Liver (tissue), 9 donors: ENCODE results near the gene MYL7. TPM values are rescaled to one million over a fixed set of nuclear protein-coding genes. Genes with fewer than 3 reads are reported as not detected.
A peak's percentile ranks its signal among the peaks of the same experiment; 100 is the strongest.

Experiments used
- DNase-seq: peaks from one replicate; pipeline ENCODE4 v3.0.0-alpha.2; 2017; ENCODE audit warnings: low spot score
- H3K27ac ChIP-seq, 2 donors: one replicate each; pipeline ENCODE4 v1.7.0; 2013; ENCODE audit warnings: inconsistent platforms in 2 of 2, low read length in 2 of 2, control low read depth in 1 of 2, low read depth in 1 of 2, mild to moderate bottlenecking in 1 of 2
- H3K27me3 ChIP-seq, 4 donors: one replicate each; pipeline versions ENCODE4 v1.6.1 to v1.7.0; 2013; ENCODE audit warnings: low read length in 3 of 4, inconsistent platforms in 1 of 4, mild to moderate bottlenecking in 1 of 4, moderate library complexity in 1 of 4; ENCODE audit not compliant: control insufficient read depth in 4 of 4, insufficient read depth in 4 of 4
- H3K36me3 ChIP-seq, 4 donors: one replicate each; pipeline versions ENCODE4 v1.6.1 to v1.7.0; 2013; ENCODE audit warnings: low read length in 3 of 4, mild to moderate bottlenecking in 3 of 4, low read depth in 1 of 4, moderate library complexity in 1 of 4; ENCODE audit not compliant: control insufficient read depth in 4 of 4, insufficient read depth in 3 of 4
- H3K4me1 ChIP-seq, 4 donors: one replicate each; pipeline versions ENCODE4 v1.6.1 to v1.7.0; 2013; ENCODE audit warnings: low read length in 3 of 4, mild to moderate bottlenecking in 3 of 4, moderate library complexity in 1 of 4; ENCODE audit not compliant: control insufficient read depth in 4 of 4, insufficient read depth in 4 of 4
- H3K4me3 ChIP-seq, 3 donors: one replicate each; pipeline versions ENCODE4 v1.6.1 to v1.7.0; 2013; ENCODE audit warnings: low read length in 3 of 3, control low read depth in 1 of 3, low read depth in 1 of 3, mild to moderate bottlenecking in 1 of 3
- H3K9ac ChIP-seq, 2 donors: one replicate each; pipeline ENCODE4 v1.7.0; 2013; ENCODE audit warnings: low read length in 2 of 2, mild to moderate bottlenecking in 2 of 2, moderate library complexity in 2 of 2, control low read depth in 1 of 2, low read depth in 1 of 2
- H3K9me3 ChIP-seq, 4 donors: one replicate each; pipeline versions ENCODE4 v1.6.1 to v1.7.0; 2013; ENCODE audit warnings: low read length in 3 of 4; ENCODE audit not compliant: control insufficient read depth in 4 of 4
- CTCF ChIP-seq: fragments of 150-350 bp; IDR thresholded peaks from 2 replicates; pipeline ENCODE4 v1.5.1; 2017; ENCODE audit warnings: improper control_type of control experiment, low read depth, low read length; ENCODE audit not compliant: missing input control
- EGR1 ChIP-seq, 2 donors: IDR thresholded peaks; 2 replicates each; pipeline ENCODE4 v1.6.1; 2016 to 2018; ENCODE audit warnings: antibody characterized with exemption in 2 of 2, low read depth in 2 of 2
- FOXA1 ChIP-seq: IDR thresholded peaks from 2 replicates; pipeline ENCODE4 v1.6.1; 2016; ENCODE audit warnings: antibody characterized with exemption
- FOXA2 ChIP-seq: IDR thresholded peaks from 2 replicates; pipeline ENCODE4 v1.6.1; 2016; ENCODE audit warnings: antibody characterized with exemption
- GABPA ChIP-seq, 2 donors: IDR thresholded peaks in 1 of 2; conservative IDR thresholded peaks in 1 of 2; 2 replicates each; pipeline ENCODE4 v1.6.1; 2016; ENCODE audit warnings: antibody characterized with exemption in 2 of 2, mild to moderate bottlenecking in 1 of 2, moderate library complexity in 1 of 2
- HNF4A ChIP-seq, 2 donors: conservative IDR thresholded peaks; 2 replicates each; pipeline ENCODE4 v1.6.1; 2016; ENCODE audit warnings: antibody characterized with exemption in 2 of 2, mild to moderate bottlenecking in 2 of 2
- HNF4G ChIP-seq: IDR thresholded peaks from 2 replicates; pipeline ENCODE4 v1.6.1; 2016; ENCODE audit warnings: antibody characterized with exemption
- JUND ChIP-seq, 2 donors: IDR thresholded peaks; 2 replicates each; pipeline ENCODE4 v1.6.1; 2016; ENCODE audit warnings: antibody characterized with exemption in 2 of 2
- NR2F2 ChIP-seq: IDR thresholded peaks from 2 replicates; pipeline ENCODE4 v1.6.1; 2016; ENCODE audit warnings: antibody characterized with exemption
- RAD21 ChIP-seq, 2 donors: IDR thresholded peaks; 2 replicates each; pipeline ENCODE4 v1.6.1; 2016; ENCODE audit warnings: antibody characterized with exemption in 2 of 2, mild to moderate bottlenecking in 2 of 2
- REST ChIP-seq: IDR thresholded peaks from 2 replicates; pipeline ENCODE4 v1.6.1; 2016; ENCODE audit warnings: antibody characterized with exemption, mild to moderate bottlenecking
- RXRA ChIP-seq, 2 donors: IDR thresholded peaks; 2 replicates each; pipeline ENCODE4 v1.6.1; 2017 to 2018; ENCODE audit warnings: antibody characterized with exemption in 2 of 2, mild to moderate bottlenecking in 1 of 2
- SP1 ChIP-seq: IDR thresholded peaks from 2 replicates; pipeline ENCODE4 v1.6.1; 2018; ENCODE audit warnings: antibody characterized with exemption, mild to moderate bottlenecking
- TAF1 ChIP-seq: conservative IDR thresholded peaks from 2 replicates; pipeline ENCODE4 v1.6.1; 2016; ENCODE audit warnings: antibody characterized with exemption, mild to moderate bottlenecking
- YY1 ChIP-seq: IDR thresholded peaks from 2 replicates; pipeline ENCODE4 v1.6.1; 2016; ENCODE audit warnings: antibody characterized with exemption, mild to moderate bottlenecking
- ZBTB33 ChIP-seq: IDR thresholded peaks from 2 replicates; pipeline ENCODE4 v1.6.1; 2016; ENCODE audit warnings: antibody characterized with exemption
- WGBS: extraction: QIAGEN DNeasy Blood & Tissue Kit; methylation state at CpG from one replicate; pipeline ENCODE4 v1.1.7; 2013; 5-methylcytosine and 5-hydroxymethylcytosine counted together
- polyA plus RNA-seq, 2 donors: library from polyadenylated mRNA; stranded (reverse) in 1 of 2; unstranded in 1 of 2; fragments of 200-250 nt in 1 of 2; fragments of >200 nt in 1 of 2; fragmentation: Nextera tagmentation in 1 of 2; extraction: Ambion mirVana in 1 of 2; gene quantifications; one replicate each; pipeline versions ENCODE4 v1.2.1 to v1.2.3, GENCODE V29; 2013 to 2015
- total RNA-seq, 2 donors: library from RNA; depleted of rRNA; stranded (reverse); fragments of >200 nt; gene quantifications; one replicate each; pipeline ENCODE4 v1.2.3, GENCODE V29; 2014
- TF ChIP-seq, protein P1 (sequence below): IDR thresholded peaks from 2 replicates; pipeline ENCODE4 v1.6.1; 2016; ENCODE audit warnings: antibody characterized with exemption
- TF ChIP-seq, protein P2 (sequence below): IDR thresholded peaks from 2 replicates; pipeline ENCODE4 v1.6.1; 2016; ENCODE audit warnings: antibody characterized with exemption
- donor health status: healthy.
- donor health status: healthy.
- donor health status: healthy.
- donor health status: healthy.
- donor health status: healthy.

The MYL7 gene
- total and polyA plus RNA-seq, 4 donors, result not detected

DNA sequence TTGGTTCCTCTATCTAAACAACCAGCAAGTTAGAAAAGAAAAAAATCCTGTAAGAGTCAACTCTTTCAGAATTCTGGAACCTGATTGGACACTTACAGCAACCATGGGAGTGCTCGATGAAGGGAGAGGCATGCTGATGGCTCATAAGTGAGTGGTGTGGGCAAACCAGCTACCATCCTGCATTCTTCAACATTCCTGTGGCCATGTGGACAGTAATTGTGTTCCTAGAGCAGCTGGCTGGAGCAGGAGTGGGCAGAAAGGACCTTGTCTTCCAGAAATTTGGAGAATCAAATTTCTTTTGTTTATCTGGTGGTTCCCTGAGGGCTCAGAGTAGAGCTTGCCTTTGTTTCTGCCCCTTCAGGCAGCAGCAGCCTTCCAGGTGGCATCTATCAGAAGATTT, 22.5 kb upstream of the MYL7 start:
- H3K9me3 ChIP-seq, result no peaks in the 10 kb centered on the region
- WGBS, result 77% methylated on average over 1 of the region's 1 CpG

GRCh38 chr7:44162785-44163395, 21.8 kb upstream of the MYL7 start:
- H3K9me3 ChIP-seq, result no peaks in the 10 kb centered on the region
- no peaks in the 10 kb centered on the region for H3K36me3 ChIP-seq
- H3K4me3 ChIP-seq, result no peak overlapping the region
- DNase-seq, result no peak
- 89% methylated on average over 1 of the region's 1 CpG for WGBS
- H3K27me3 ChIP-seq, result no peaks in the 10 kb centered on the region
- TF ChIP-seq TAF1, result no peak
- TF ChIP-seq, protein P1, sequence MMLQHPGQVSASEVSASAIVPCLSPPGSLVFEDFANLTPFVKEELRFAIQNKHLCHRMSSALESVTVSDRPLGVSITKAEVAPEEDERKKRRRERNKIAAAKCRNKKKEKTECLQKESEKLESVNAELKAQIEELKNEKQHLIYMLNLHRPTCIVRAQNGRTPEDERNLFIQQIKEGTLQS, result no peak
- no peak for TF ChIP-seq ZBTB33
- TF ChIP-seq EGR1 (IDR thresholded peaks at IDR 0.05; ENCODE audit: low read depth in 2 of 2), result no peak
- no peak for TF ChIP-seq GABPA (IDR thresholded peaks at IDR 0.05 in 1 of 2, conservative IDR thresholded peaks at IDR 0.05 in 1 of 2)
- TF ChIP-seq HNF4A (conservative IDR thresholded peaks at IDR 0.05), result peak in 1 of 2 donors; percentile 63
- no peak for TF ChIP-seq NR2F2
- TF ChIP-seq REST, result no peak
- no peak for TF ChIP-seq JUND (IDR thresholded peaks at IDR 0.05)
- peak; percentile 60 for TF ChIP-seq FOXA1
- TF ChIP-seq RXRA (IDR thresholded peaks at IDR 0.05), result no peak
- TF ChIP-seq CTCF, result no peak
- no peak for TF ChIP-seq YY1
- no peak for TF ChIP-seq HNF4G
- TF ChIP-seq FOXA2, result peak; percentile 37
- no peak for TF ChIP-seq RAD21 (IDR thresholded peaks at IDR 0.05)
- no peak for TF ChIP-seq SP1
- TF ChIP-seq, protein P2, sequence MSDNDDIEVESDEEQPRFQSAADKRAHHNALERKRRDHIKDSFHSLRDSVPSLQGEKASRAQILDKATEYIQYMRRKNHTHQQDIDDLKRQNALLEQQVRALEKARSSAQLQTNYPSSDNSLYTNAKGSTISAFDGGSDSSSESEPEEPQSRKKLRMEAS, result no peak
- no peak overlapping the region for H3K9ac ChIP-seq
- H3K4me1 ChIP-seq, result peaks cover 25 to 60% (median 54%) of the 10 kb centered on the region in 4 donors
- peak overlapping the region in 1 of 2 donors; percentile 35 for H3K27ac ChIP-seq

More for the DNA sequence above, 22.5 kb upstream of the MYL7 start:
- Histone ChIP-seq H3K4me3 (no peak overlapping the region), H3K4me1 (peaks cover 23 to 53% (median 47%) of the 10 kb centered on the region in 4 donors), H3K36me3 (no peaks in the 10 kb centered on the region), H3K27ac (no peak overlapping the region), H3K27me3 (no peaks in the 10 kb centered on the region), H3K9ac (no peak overlapping the region)
- TF ChIP-seq SP1, result no peak
- no peak for TF ChIP-seq HNF4G
- no peak for TF ChIP-seq ZBTB33
- TF ChIP-seq FOXA1, result no peak
- no peak for TF ChIP-seq TAF1
- TF ChIP-seq, protein P2, result no peak
- DNase-seq, result no peak
